ENCODE results near the gene DNM1L. TPM values are rescaled to one million over a fixed set of nuclear protein-coding genes. Genes with fewer than 3 reads are reported as not detected.

Gene DNM1L
- total RNA-seq, 1 donor from 2014 or later, result 92.1 TPM

DNA sequence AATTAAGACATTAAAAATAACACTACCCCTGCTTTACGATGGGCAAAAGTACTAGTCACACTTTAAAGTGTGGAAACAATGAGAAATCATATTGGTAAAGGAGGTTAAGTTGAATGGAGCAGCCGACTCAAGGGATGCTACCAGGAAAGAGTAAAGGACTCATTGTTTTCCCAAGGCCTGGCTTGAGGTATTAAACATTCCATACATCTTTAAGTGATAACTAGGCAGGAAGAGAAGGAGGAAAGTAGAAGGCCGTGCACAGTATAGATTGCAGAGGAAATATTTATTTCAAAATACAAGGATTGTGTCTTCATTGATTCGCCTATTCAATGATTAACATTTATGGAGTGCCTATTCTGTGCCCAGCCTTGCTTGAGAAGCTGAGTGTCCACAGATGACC, 97.2 kb downstream of the DNM1L start:
- no peak overlapping the region for H3K27ac ChIP-seq (ENCODE audit: low read depth, low read length)
- no peak overlapping the region for H3K4me3 ChIP-seq (ENCODE audit: insufficient read depth, low read depth, low read length)
- DNase-seq (ENCODE audit: low read depth) (no peak), FAIRE-seq (no peak)
- H2AFZ ChIP-seq (ENCODE audit: low read depth, low read length), result no peak overlapping the region
- H3K4me2 ChIP-seq (ENCODE audit: low read length), result no peak overlapping the region
- H3K9me3 Mint-ChIP-seq (ENCODE audit: unreplicated experiment), result no peaks in the 10 kb centered on the region
- TF ChIP-seq CTCF (IDR thresholded peaks at IDR 0.05; ENCODE audit: insufficient read depth, low read depth, low read length) (no peak), EZH2 (IDR thresholded peaks at IDR 0.05; ENCODE audit: insufficient read depth, low read length) (no peak)
- H3K27me3 Mint-ChIP-seq (ENCODE audit: low read depth, unreplicated experiment), result no peaks in the 10 kb centered on the region
- no peaks in the 10 kb centered on the region for H3K79me2 ChIP-seq (ENCODE audit: insufficient read depth, low read length)
- H3K36me3 Mint-ChIP-seq (ENCODE audit: low read depth, unreplicated experiment), result no peaks in the 10 kb centered on the region
- H3K9ac ChIP-seq (ENCODE audit: low read length), result no peak overlapping the region
- no peaks in the 10 kb centered on the region for H3K27me3 ChIP-seq (ENCODE audit: insufficient read depth, low read length)
- H3K27ac Mint-ChIP-seq (ENCODE audit: unreplicated experiment), result no peak overlapping the region
- no peaks in the 10 kb centered on the region for H4K20me1 ChIP-seq (ENCODE audit: insufficient read depth, low read length)
- H3K36me3 ChIP-seq (ENCODE audit: insufficient read depth, low read length), result no peaks in the 10 kb centered on the region
- peaks cover 8% of the 10 kb centered on the region for H3K4me1 Mint-ChIP-seq (ENCODE audit: low read depth, unreplicated experiment)
- no peak overlapping the region for H3K4me3 Mint-ChIP-seq (ENCODE audit: unreplicated experiment)
- no peaks in the 10 kb centered on the region for H3K9me3 ChIP-seq (ENCODE audit: insufficient read depth, low read depth, low read length)
- H3K4me1 ChIP-seq (ENCODE audit: insufficient read depth, low read length), result no peaks in the 10 kb centered on the region

DNA sequence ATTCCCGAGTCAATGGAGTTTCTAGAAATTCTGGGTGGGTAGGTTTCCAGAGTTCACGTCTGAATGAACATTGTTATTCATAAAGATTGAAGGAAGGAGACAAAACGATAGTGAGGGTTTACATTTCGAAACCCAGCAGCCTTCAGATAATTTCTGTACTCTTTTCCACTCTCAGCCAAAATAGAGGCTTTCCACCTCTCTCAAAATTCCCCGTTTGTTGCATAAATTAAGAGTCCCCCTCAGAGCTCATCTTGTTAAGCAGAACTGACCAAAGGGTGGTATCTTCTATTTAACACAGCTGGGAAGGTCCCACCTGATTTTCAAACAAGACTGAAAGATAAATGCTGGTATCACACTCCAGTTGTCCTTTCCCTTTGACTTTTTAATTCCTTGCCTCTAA, 98.1 kb downstream of the DNM1L start:
- Histone ChIP-seq H4K20me1 (ENCODE audit: insufficient read depth, low read length) (no peaks in the 10 kb centered on the region), H2AFZ (ENCODE audit: low read depth, low read length) (no peak overlapping the region), H3K36me3 (ENCODE audit: insufficient read depth, low read length) (no peaks in the 10 kb centered on the region), H3K9ac (ENCODE audit: low read length) (no peak overlapping the region), H3K4me2 (ENCODE audit: low read length) (no peak overlapping the region), H3K27ac (ENCODE audit: low read depth, low read length) (no peak overlapping the region), H3K4me1 (ENCODE audit: insufficient read depth, low read length) (no peaks in the 10 kb centered on the region), H3K27me3 (ENCODE audit: insufficient read depth, low read length) (no peaks in the 10 kb centered on the region), H3K79me2 (ENCODE audit: insufficient read depth, low read length) (no peaks in the 10 kb centered on the region), H3K9me3 (ENCODE audit: insufficient read depth, low read depth, low read length) (no peaks in the 10 kb centered on the region), H3K4me3 (ENCODE audit: insufficient read depth, low read depth, low read length) (no peak overlapping the region)
- FAIRE-seq (no peak), DNase-seq (ENCODE audit: low read depth) (no peak)
- Mint-ChIP-seq H3K4me1 (ENCODE audit: low read depth, unreplicated experiment) (peaks cover 8% of the 10 kb centered on the region), H3K27me3 (ENCODE audit: low read depth, unreplicated experiment) (no peaks in the 10 kb centered on the region), H3K4me3 (ENCODE audit: unreplicated experiment) (no peak overlapping the region), H3K36me3 (ENCODE audit: low read depth, unreplicated experiment) (no peaks in the 10 kb centered on the region), H3K9me3 (ENCODE audit: unreplicated experiment) (no peaks in the 10 kb centered on the region), H3K27ac (ENCODE audit: unreplicated experiment) (no peak overlapping the region)
- TF ChIP-seq EZH2 (IDR thresholded peaks at IDR 0.05; ENCODE audit: insufficient read depth, low read length) (no peak), CTCF (IDR thresholded peaks at IDR 0.05; ENCODE audit: insufficient read depth, low read depth, low read length) (no peak)

- FAIRE-seq, result no peak
Measured at GRCh38 chr12:32777691-32778175, 98.6 kb downstream of the DNM1L start.

More at GRCh38 chr12:32777691-32778175, 98.6 kb downstream of the DNM1L start:
- H3K36me3 Mint-ChIP-seq (ENCODE audit: low read depth, unreplicated experiment), result no peaks in the 10 kb centered on the region
- no peak overlapping the region for H3K4me2 ChIP-seq (ENCODE audit: low read length)
- H3K27ac Mint-ChIP-seq (ENCODE audit: unreplicated experiment), result no peak overlapping the region
- H3K27ac ChIP-seq (ENCODE audit: low read depth, low read length), result no peak overlapping the region
- H3K36me3 ChIP-seq (ENCODE audit: insufficient read depth, low read length), result no peaks in the 10 kb centered on the region
- H3K4me1 ChIP-seq (ENCODE audit: insufficient read depth, low read length), result no peaks in the 10 kb centered on the region
- H3K9me3 ChIP-seq (ENCODE audit: insufficient read depth, low read depth, low read length), result no peaks in the 10 kb centered on the region
- H3K9ac ChIP-seq (ENCODE audit: low read length), result no peak overlapping the region
- H3K4me3 Mint-ChIP-seq (ENCODE audit: unreplicated experiment), result no peak overlapping the region
- no peaks in the 10 kb centered on the region for H3K27me3 ChIP-seq (ENCODE audit: insufficient read depth, low read length)
- H3K9me3 Mint-ChIP-seq (ENCODE audit: unreplicated experiment), result no peaks in the 10 kb centered on the region
- H3K79me2 ChIP-seq (ENCODE audit: insufficient read depth, low read length), result no peaks in the 10 kb centered on the region
- no peak overlapping the region for H3K4me3 ChIP-seq (ENCODE audit: insufficient read depth, low read depth, low read length)
- H3K27me3 Mint-ChIP-seq (ENCODE audit: low read depth, unreplicated experiment), result no peaks in the 10 kb centered on the region
- peaks cover 8% of the 10 kb centered on the region for H3K4me1 Mint-ChIP-seq (ENCODE audit: low read depth, unreplicated experiment)
- DNase-seq (ENCODE audit: low read depth), result no peak
- no peak overlapping the region for H2AFZ ChIP-seq (ENCODE audit: low read depth, low read length)
- no peaks in the 10 kb centered on the region for H4K20me1 ChIP-seq (ENCODE audit: insufficient read depth, low read length)
- TF ChIP-seq EZH2 (IDR thresholded peaks at IDR 0.05; ENCODE audit: insufficient read depth, low read length) (no peak), CTCF (IDR thresholded peaks at IDR 0.05; ENCODE audit: insufficient read depth, low read depth, low read length) (no peak)

All from astrocyte (in vitro differentiated cells and primary cell).